Measurements from ENCODE around the gene PDE3A. TPM values are rescaled to one million over a fixed set of nuclear protein-coding genes. Genes with fewer than 3 reads are reported as not detected.

The PDE3A gene
- total RNA-seq, 2 experiments from 2014 or later: not detected

- Mint-ChIP-seq H3K9me3 (no peaks in the 10 kb centered on the region), H3K27me3 (no peaks in the 10 kb centered on the region), H3K27ac (no peak overlapping the region), H3K36me3 (ENCODE audit: low read depth) (no peaks in the 10 kb centered on the region), H3K4me3 (no peak overlapping the region), H3K4me1 (ENCODE audit: low read depth) (no peaks in the 10 kb centered on the region)
- intact Hi-C loops (cut with micrococcal nuclease): no loop called here
- CTCF ChIA-PET: no interaction called here
- no peak for ATAC-seq
- no peak for TF ChIP-seq CTCF (IDR thresholded peaks at IDR 0.05)
- POLR2A ChIA-PET: no interaction called here
- no peak for DNase-seq
Measured at GRCh38 chr12:20555015-20555414, 186.7 kb downstream of the PDE3A start.

DNA sequence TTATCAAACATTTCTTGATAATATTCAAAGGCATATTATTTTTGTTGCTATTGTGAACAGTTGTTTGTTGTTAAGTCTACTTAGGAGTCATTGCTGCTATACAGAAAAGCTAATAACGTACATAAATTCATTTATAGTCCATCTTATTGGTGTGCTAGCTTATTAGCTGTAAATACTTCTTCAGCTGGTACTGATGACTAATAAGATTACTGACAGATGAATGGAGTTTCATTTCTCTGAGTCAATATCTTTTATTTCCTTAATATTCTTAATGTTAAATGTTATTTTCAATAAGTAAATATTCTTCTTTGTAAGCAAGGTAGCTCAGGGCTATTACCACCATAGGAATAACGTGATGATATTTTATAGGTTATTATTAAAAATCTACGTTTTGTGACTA lies 187.4 kb downstream of the PDE3A start:
- no peak for TF ChIP-seq CTCF (IDR thresholded peaks at IDR 0.05)
- Mint-ChIP-seq H3K4me1 (ENCODE audit: low read depth) (no peaks in the 10 kb centered on the region), H3K36me3 (ENCODE audit: low read depth) (no peaks in the 10 kb centered on the region), H3K27ac (no peak overlapping the region), H3K4me3 (no peak overlapping the region), H3K27me3 (no peaks in the 10 kb centered on the region), H3K9me3 (no peaks in the 10 kb centered on the region)
- no peak for DNase-seq
- intact Hi-C loops (cut with micrococcal nuclease): no loop called here
- POLR2A ChIA-PET: no interaction called here
- no peak for ATAC-seq
- CTCF ChIA-PET: no interaction called here

DNA sequence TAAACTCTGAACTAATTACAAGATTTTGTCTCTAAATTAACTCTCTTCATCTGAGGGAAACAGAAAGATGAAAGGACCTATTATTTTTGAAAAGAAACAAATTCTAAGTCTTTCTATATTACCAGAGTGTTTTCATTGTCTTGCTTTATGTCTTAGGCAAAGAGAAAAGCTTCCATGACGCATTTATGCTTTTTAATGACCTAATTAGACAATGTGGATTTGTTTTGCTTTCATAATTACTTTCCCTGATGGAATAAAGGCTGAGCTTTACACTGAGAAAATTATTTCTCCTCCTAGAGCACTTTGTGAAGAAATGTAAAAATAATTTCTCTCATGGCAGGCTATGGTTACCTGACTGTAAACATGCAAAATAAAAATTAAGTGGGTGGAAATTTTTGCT lies 188.8 kb downstream of the PDE3A start:
- no peak overlapping the region for H3K4me3 Mint-ChIP-seq
- CTCF ChIA-PET: no interaction called here
- no peak for TF ChIP-seq CTCF (IDR thresholded peaks at IDR 0.05)
- no peaks in the 10 kb centered on the region for H3K4me1 Mint-ChIP-seq (ENCODE audit: low read depth)
- no peaks in the 10 kb centered on the region for H3K9me3 Mint-ChIP-seq
- DNase-seq: no peak
- intact Hi-C loops (cut with micrococcal nuclease): no loop called here
- POLR2A ChIA-PET: no interaction called here
- H3K27me3 Mint-ChIP-seq: no peaks in the 10 kb centered on the region
- no peaks in the 10 kb centered on the region for H3K36me3 Mint-ChIP-seq (ENCODE audit: low read depth)
- no peak for ATAC-seq
- no peak overlapping the region for H3K27ac Mint-ChIP-seq

DNA sequence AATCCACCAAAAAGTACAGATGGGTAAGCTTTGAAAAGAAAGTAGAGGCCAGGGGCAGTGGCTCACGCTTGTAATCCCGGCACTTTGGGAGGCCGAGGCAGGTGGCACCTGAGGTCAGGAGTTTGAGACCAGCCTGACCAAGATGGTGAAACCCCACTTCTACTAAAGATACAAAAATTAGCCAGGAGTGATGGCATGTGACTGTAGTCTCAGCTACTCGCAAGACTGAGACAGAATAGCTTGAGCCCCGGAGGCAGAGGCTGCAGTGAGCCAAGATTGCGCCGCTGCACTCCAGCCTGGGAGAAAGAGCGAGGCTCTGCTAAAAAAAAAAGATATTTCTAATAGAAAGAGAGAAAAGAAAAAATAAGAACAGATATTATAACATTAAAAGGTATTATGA lies 192.6 kb downstream of the PDE3A start:
- Mint-ChIP-seq H3K9me3 (no peaks in the 10 kb centered on the region), H3K36me3 (ENCODE audit: low read depth) (no peaks in the 10 kb centered on the region), H3K27me3 (no peaks in the 10 kb centered on the region), H3K4me3 (no peak overlapping the region), H3K4me1 (ENCODE audit: low read depth) (no peaks in the 10 kb centered on the region), H3K27ac (no peak overlapping the region)
- no peak for DNase-seq
- TF ChIP-seq CTCF (IDR thresholded peaks at IDR 0.05): no peak
- intact Hi-C loops (cut with micrococcal nuclease): no loop called here
- ChIA-PET POLR2A (no interaction called here), CTCF (interaction anchor here (0.6 to 0.7 kb wide), 2 partner anchors 137 to 695 kb away, joined by 3 read pairs; no protein-coding TSS in a partner anchor)
- no peak for ATAC-seq

- ATAC-seq (no peak), DNase-seq (no peak)
- Mint-ChIP-seq H3K27me3 (no peaks in the 10 kb centered on the region), H3K4me1 (ENCODE audit: low read depth) (no peaks in the 10 kb centered on the region), H3K36me3 (ENCODE audit: low read depth) (no peaks in the 10 kb centered on the region), H3K27ac (no peak overlapping the region), H3K4me3 (no peak overlapping the region), H3K9me3 (no peaks in the 10 kb centered on the region)
- no peak for TF ChIP-seq CTCF (IDR thresholded peaks at IDR 0.05)
- intact Hi-C loops (cut with micrococcal nuclease): no loop called here
- ChIA-PET CTCF (interaction anchor here (0.7 kb wide), 1 partner anchor 138 kb away, joined by 3 read pairs; no protein-coding TSS in a partner anchor), POLR2A (no interaction called here)
Measured at GRCh38 chr12:20561871-20562270, 193.5 kb downstream of the PDE3A start.
